ENCODE measurements around the gene HEATR5B.
"Not testable (repeated sequence)": the region's sequence is repeated elsewhere in the genome, so short reads cannot be mapped to it uniquely, and the experiment has no call there.

Gene HEATR5B

GRCh38 chr2:37013315-37013641 is 70.9 kb downstream of the HEATR5B start:
- DNase-seq, result no peak
- CTCF ChIA-PET, result interaction anchor here (0.8 kb wide), 1 partner anchor 17 kb away, joined by 3 read pairs; no protein-coding TSS in a partner anchor
- Histone ChIP-seq H3K36me3 (ENCODE audit: control insufficient read depth in 4 of 4, insufficient read depth in 4 of 4, low read length in 3 of 4) (peaks cover 5 to 28% (median 13%) of the 10 kb centered on the region in 4 experiments), H3K27ac (ENCODE audit: insufficient read depth in 1 of 2, low read depth in 1 of 2, low read length in 2 of 2, poor library complexity in 1 of 2, severe bottlenecking in 2 of 2) (peak overlapping the region; percentile 72 to 86), H3K4me3 (ENCODE audit: control insufficient read depth in 1 of 7, extremely low read depth in 1 of 7, insufficient read depth in 4 of 7, low read depth in 2 of 7, low read length in 6 of 7) (peak overlapping the region in 6 of 7 experiments; percentile 29 to 78 (median 56)), H3K4me1 (ENCODE audit: control extremely low read depth in 1 of 4, control insufficient read depth in 4 of 4, insufficient read depth in 4 of 4, low read length in 3 of 4) (peaks cover 17 to 31% (median 27%) of the 10 kb centered on the region in 4 experiments), H3K9me3 (ENCODE audit: control extremely low read depth in 1 of 5, control insufficient read depth in 4 of 5, insufficient read depth in 2 of 5, low read depth in 1 of 5, low read length in 4 of 5) (no peaks in the 10 kb centered on the region), H3K27me3 (replicated peaks in 2 of 5; ENCODE audit: control insufficient read depth in 4 of 5, insufficient read depth in 5 of 5, low read length in 4 of 5) (no peaks in the 10 kb centered on the region)
- POLR2A ChIA-PET, result no interaction called here
- no CpG with 5 or more reads among the region's 4 CpGs for WGBS (ENCODE audit: insufficient coverage)

- H3K4me1 ChIP-seq (ENCODE audit: control extremely low read depth in 1 of 4, control insufficient read depth in 4 of 4, insufficient read depth in 4 of 4, low read length in 3 of 4), result peaks cover 17 to 31% (median 27%) of the 10 kb centered on the region in 4 experiments
- H3K27me3 ChIP-seq (replicated peaks in 2 of 5; ENCODE audit: control insufficient read depth in 4 of 5, insufficient read depth in 5 of 5, low read length in 4 of 5), result no peaks in the 10 kb centered on the region
- POLR2A ChIA-PET, result no interaction called here
- 11% methylated on average over 3 of the region's 5 CpGs for WGBS (ENCODE audit: insufficient coverage)
- CTCF ChIA-PET, result interaction anchor here (1.0 kb wide), 1 partner anchor 29 kb away, joined by 3 read pairs; no protein-coding TSS in a partner anchor
- no peak overlapping the region for H3K27ac ChIP-seq (ENCODE audit: insufficient read depth in 1 of 2, low read depth in 1 of 2, low read length in 2 of 2, poor library complexity in 1 of 2, severe bottlenecking in 2 of 2)
- peaks cover 9 to 27% (median 17%) of the 10 kb centered on the region in 4 experiments for H3K36me3 ChIP-seq (ENCODE audit: control insufficient read depth in 4 of 4, insufficient read depth in 4 of 4, low read length in 3 of 4)
- DNase-seq, result peak; percentile 4 to 37 (median 31)
- no peaks in the 10 kb centered on the region for H3K9me3 ChIP-seq (ENCODE audit: control extremely low read depth in 1 of 5, control insufficient read depth in 4 of 5, insufficient read depth in 2 of 5, low read depth in 1 of 5, low read length in 4 of 5)
- peak overlapping the region in 2 of 7 experiments; percentile 1 to 32 for H3K4me3 ChIP-seq (ENCODE audit: control insufficient read depth in 1 of 7, extremely low read depth in 1 of 7, insufficient read depth in 4 of 7, low read depth in 2 of 7, low read length in 6 of 7)
Measured at GRCh38 chr2:37011130-37011529, 73.0 kb downstream of the HEATR5B start.

GRCh38 chr2:37005118-37005868 is 78.9 kb downstream of the HEATR5B start:
- no peaks in the 10 kb centered on the region for H3K27me3 ChIP-seq (replicated peaks in 2 of 5; ENCODE audit: control insufficient read depth in 4 of 5, insufficient read depth in 5 of 5, low read length in 4 of 5)
- H3K9me3 ChIP-seq (ENCODE audit: control extremely low read depth in 1 of 5, control insufficient read depth in 4 of 5, insufficient read depth in 2 of 5, low read depth in 1 of 5, low read length in 4 of 5), result no peaks in the 10 kb centered on the region
- peak overlapping the region in 1 of 7 experiments; percentile 63 for H3K4me3 ChIP-seq (ENCODE audit: control insufficient read depth in 1 of 7, extremely low read depth in 1 of 7, insufficient read depth in 4 of 7, low read depth in 2 of 7, low read length in 6 of 7)
- H3K36me3 ChIP-seq (ENCODE audit: control insufficient read depth in 4 of 4, insufficient read depth in 4 of 4, low read length in 3 of 4), result peaks cover 31 to 60% (median 42%) of the 10 kb centered on the region in 4 experiments
- CTCF ChIA-PET, result interaction anchor here (0.9 kb wide), 1 partner anchor 36 kb away, joined by 3 read pairs; no protein-coding TSS in a partner anchor
- DNase-seq, result peak; percentile 33 to 68 (median 60)
- H3K27ac ChIP-seq (ENCODE audit: insufficient read depth in 1 of 2, low read depth in 1 of 2, low read length in 2 of 2, poor library complexity in 1 of 2, severe bottlenecking in 2 of 2), result no peak overlapping the region
- H3K4me1 ChIP-seq (ENCODE audit: control extremely low read depth in 1 of 4, control insufficient read depth in 4 of 4, insufficient read depth in 4 of 4, low read length in 3 of 4), result peaks cover 0 to 10% (median 4%) of the 10 kb centered on the region in 4 experiments
- 56% methylated on average over 7 of the region's 8 CpGs for WGBS (ENCODE audit: insufficient coverage)
- POLR2A ChIA-PET, result no interaction called here

DNA sequence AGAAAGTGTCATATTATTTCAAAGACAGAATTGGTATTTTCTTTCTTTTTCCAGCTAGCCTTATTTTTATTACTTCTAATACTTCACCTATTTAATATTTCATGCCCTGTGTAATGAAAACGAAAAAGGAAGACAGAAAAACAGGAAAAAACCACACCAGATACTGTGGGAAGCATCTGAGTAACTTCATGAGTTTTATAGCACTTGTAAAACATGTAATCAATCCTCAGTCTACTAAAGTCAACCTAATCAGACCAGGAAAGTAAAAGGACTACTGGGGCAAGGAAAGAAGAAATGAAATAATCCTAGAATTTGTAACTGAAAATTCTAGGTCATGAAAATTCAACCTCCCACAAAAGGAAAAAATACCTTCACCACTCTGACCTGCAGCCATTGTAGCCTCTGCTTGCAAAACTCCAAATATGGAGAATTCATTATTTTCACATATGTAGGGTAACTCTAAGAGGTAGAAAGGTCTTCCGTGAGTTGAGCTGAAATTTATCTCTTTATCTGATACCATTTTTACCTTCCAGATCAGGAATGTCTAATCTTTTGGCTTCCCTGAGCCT is 83.1 kb downstream of the HEATR5B start:
- POLR2A ChIA-PET, result no interaction called here
- CTCF ChIA-PET, result interaction anchor here (1.3 kb wide), 1 partner anchor 14 kb away, joined by 5 read pairs; no protein-coding TSS in a partner anchor
- H3K4me1 ChIP-seq (ENCODE audit: control extremely low read depth in 1 of 4, control insufficient read depth in 4 of 4, insufficient read depth in 4 of 4, low read length in 3 of 4), result peaks cover 0 to 10% (median 4%) of the 10 kb centered on the region in 4 experiments
- no peaks in the 10 kb centered on the region for H3K9me3 ChIP-seq (ENCODE audit: control extremely low read depth in 1 of 5, control insufficient read depth in 4 of 5, insufficient read depth in 2 of 5, low read depth in 1 of 5, low read length in 4 of 5)
- WGBS (ENCODE audit: insufficient coverage), result no CpG with 5 or more reads among the region's 2 CpGs
- H3K4me3 ChIP-seq (ENCODE audit: control insufficient read depth in 1 of 7, extremely low read depth in 1 of 7, insufficient read depth in 4 of 7, low read depth in 2 of 7, low read length in 6 of 7), result no peak overlapping the region
- H3K27ac ChIP-seq (ENCODE audit: insufficient read depth in 1 of 2, low read depth in 1 of 2, low read length in 2 of 2, poor library complexity in 1 of 2, severe bottlenecking in 2 of 2), result no peak overlapping the region
- no peak for DNase-seq
- H3K36me3 ChIP-seq (ENCODE audit: control insufficient read depth in 4 of 4, insufficient read depth in 4 of 4, low read length in 3 of 4), result peaks cover 41 to 73% (median 43%) of the 10 kb centered on the region in 4 experiments
- no peaks in the 10 kb centered on the region for H3K27me3 ChIP-seq (replicated peaks in 2 of 5; ENCODE audit: control insufficient read depth in 4 of 5, insufficient read depth in 5 of 5, low read length in 4 of 5)

DNA sequence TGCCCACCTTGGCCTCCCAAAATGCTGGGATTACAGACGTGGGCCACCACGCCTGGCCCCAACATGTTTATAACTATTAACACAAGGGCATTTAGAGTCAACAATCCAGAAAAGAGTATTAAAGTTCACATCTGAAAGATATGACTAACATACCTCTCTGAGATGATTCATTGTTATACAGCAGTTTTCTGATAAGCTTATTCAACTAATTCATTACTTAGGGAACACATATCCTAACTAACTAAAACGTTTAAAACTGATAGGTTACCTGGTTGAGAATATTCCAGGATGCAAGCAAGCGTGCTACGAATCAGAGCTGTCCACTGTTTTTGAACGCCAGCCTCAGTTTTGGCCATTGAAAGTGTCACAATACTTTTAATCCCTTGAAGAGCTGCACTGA is 83.9 kb downstream of the HEATR5B start:
- ChIA-PET CTCF (no interaction called here), POLR2A (no interaction called here)
- Histone ChIP-seq H3K27me3 (replicated peaks in 2 of 5; ENCODE audit: control insufficient read depth in 4 of 5, insufficient read depth in 5 of 5, low read length in 4 of 5) (no peaks in the 10 kb centered on the region), H3K9me3 (ENCODE audit: control extremely low read depth in 1 of 5, control insufficient read depth in 4 of 5, insufficient read depth in 2 of 5, low read depth in 1 of 5, low read length in 4 of 5) (no peaks in the 10 kb centered on the region), H3K4me3 (ENCODE audit: control insufficient read depth in 1 of 7, extremely low read depth in 1 of 7, insufficient read depth in 4 of 7, low read depth in 2 of 7, low read length in 6 of 7) (no peak overlapping the region), H3K36me3 (ENCODE audit: control insufficient read depth in 4 of 4, insufficient read depth in 4 of 4, low read length in 3 of 4) (peaks cover 37 to 71% (median 41%) of the 10 kb centered on the region in 4 experiments), H3K4me1 (ENCODE audit: control extremely low read depth in 1 of 4, control insufficient read depth in 4 of 4, insufficient read depth in 4 of 4, low read length in 3 of 4) (peaks cover 0 to 5% (median 2%) of the 10 kb centered on the region in 4 experiments), H3K27ac (ENCODE audit: insufficient read depth in 1 of 2, low read depth in 1 of 2, low read length in 2 of 2, poor library complexity in 1 of 2, severe bottlenecking in 2 of 2) (no peak overlapping the region)
- WGBS (ENCODE audit: insufficient coverage), result 92% methylated on average over 5 of the region's 6 CpGs
- no peak for DNase-seq

DNA sequence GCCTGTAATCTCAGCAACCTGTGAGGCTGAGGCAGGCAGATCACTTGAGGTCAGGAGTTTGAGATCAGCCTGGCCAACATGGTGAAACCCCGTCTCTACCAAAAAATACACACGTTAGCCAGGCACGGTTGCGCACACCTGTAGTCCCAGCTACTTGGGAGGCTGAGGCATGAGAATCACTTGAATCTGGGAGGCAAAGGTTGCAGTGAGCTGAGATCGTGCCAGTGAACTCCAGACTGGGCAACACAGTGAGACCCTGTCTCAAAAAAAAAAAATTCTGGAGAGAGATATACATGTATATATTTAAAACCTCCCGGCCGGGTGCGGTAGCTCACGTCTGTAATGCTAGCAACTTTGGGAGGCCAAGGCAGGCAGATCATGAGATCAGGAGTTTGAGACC is 84.8 kb downstream of the HEATR5B start:
- H3K4me1 ChIP-seq (ENCODE audit: control extremely low read depth in 1 of 4, control insufficient read depth in 4 of 4, insufficient read depth in 4 of 4, low read length in 3 of 4); POLR2A ChIA-PET; H3K27ac ChIP-seq (ENCODE audit: insufficient read depth in 1 of 2, low read depth in 1 of 2, low read length in 2 of 2, poor library complexity in 1 of 2, severe bottlenecking in 2 of 2); H3K4me3 ChIP-seq (ENCODE audit: control insufficient read depth in 1 of 7, extremely low read depth in 1 of 7, insufficient read depth in 4 of 7, low read depth in 2 of 7, low read length in 6 of 7); DNase-seq; H3K27me3 ChIP-seq (replicated peaks in 2 of 5; ENCODE audit: control insufficient read depth in 4 of 5, insufficient read depth in 5 of 5, low read length in 4 of 5); H3K9me3 ChIP-seq (ENCODE audit: control extremely low read depth in 1 of 5, control insufficient read depth in 4 of 5, insufficient read depth in 2 of 5, low read depth in 1 of 5, low read length in 4 of 5): not testable (repeated sequence)
- CTCF ChIA-PET, result interaction anchor here (0.8 kb wide), 1 partner anchor 39 kb away, joined by 3 read pairs; no protein-coding TSS in a partner anchor
- 99% methylated on average over 8 of the region's 9 CpGs for WGBS (ENCODE audit: insufficient coverage)
- peaks cover 29 to 72% (median 38%) of the 10 kb centered on the region in 4 experiments for H3K36me3 ChIP-seq (ENCODE audit: control insufficient read depth in 4 of 4, insufficient read depth in 4 of 4, low read length in 3 of 4)

Data from common myeloid progenitor, CD34-positive (primary cell).